Astrocyte (in vitro differentiated cells and primary cell): Measurements from ENCODE around the gene SLC44A1. TPM values are rescaled to one million over a fixed set of nuclear protein-coding genes. Genes with fewer than 3 reads are reported as not detected.

Experiments
- DNase-seq: peaks from one replicate; pipeline ENCODE4 v3.0.0-alpha.2; 2010; ENCODE audit warnings: low read depth
- FAIRE-seq: peaks from 2 replicates; lab custom pipeline; 2011; peaks lifted over from hg19 to GRCh38; lab: Jason Lieb, UNC
- H2AFZ ChIP-seq: 2 replicates; pipeline ENCODE4 v1.6.0; 2012; ENCODE audit warnings: low read depth, low read length, inconsistent platforms
- H3K27ac ChIP-seq: 2 replicates; pipeline ENCODE4 v1.5.1; 2011; ENCODE audit warnings: low read depth, low read length, inconsistent platforms
- H3K27me3 ChIP-seq: 2 replicates; pipeline ENCODE4 v1.6.0; 2011; ENCODE audit warnings: low read length, inconsistent platforms; ENCODE audit not compliant: insufficient read depth
- H3K36me3 ChIP-seq: 2 replicates; pipeline ENCODE4 v1.5.1; 2011; ENCODE audit warnings: low read length, inconsistent platforms; ENCODE audit not compliant: insufficient read depth
- H3K4me1 ChIP-seq: 2 replicates; pipeline ENCODE4 v1.5.1; 2011; ENCODE audit warnings: low read length, inconsistent platforms; ENCODE audit not compliant: insufficient read depth
- H3K4me2 ChIP-seq: 2 replicates; pipeline ENCODE4 v1.6.0; 2012; ENCODE audit warnings: low read length, inconsistent platforms
- H3K4me3 ChIP-seq: 2 replicates; pipeline ENCODE4 v1.5.1; 2011; ENCODE audit warnings: low read depth, mild to moderate bottlenecking, low read length, inconsistent platforms; ENCODE audit not compliant: insufficient read depth
- H3K79me2 ChIP-seq: 2 replicates; pipeline ENCODE4 v1.6.0; 2012; ENCODE audit warnings: mild to moderate bottlenecking, low read length, inconsistent platforms; ENCODE audit not compliant: insufficient read depth
- H3K9ac ChIP-seq: 2 replicates; pipeline ENCODE4 v1.6.0; 2012; ENCODE audit warnings: mild to moderate bottlenecking, low read length, inconsistent platforms
- H3K9me3 ChIP-seq: 2 replicates; pipeline ENCODE4 v1.5.1; 2012; ENCODE audit warnings: low read depth, mild to moderate bottlenecking, low read length, inconsistent platforms; ENCODE audit not compliant: insufficient read depth
- H4K20me1 ChIP-seq: 2 replicates; pipeline ENCODE4 v1.6.0; 2012; ENCODE audit warnings: low read length, inconsistent platforms; ENCODE audit not compliant: insufficient read depth
- H3K27ac Mint-ChIP-seq: one replicate; pipeline ENCODE4 v1.8.0; 2021; ENCODE audit warnings: mild to moderate bottlenecking, mixed read lengths; ENCODE audit not compliant: unreplicated experiment
- H3K27me3 Mint-ChIP-seq: one replicate; pipeline ENCODE4 v1.8.0; 2021; ENCODE audit warnings: low read depth, mixed read lengths; ENCODE audit not compliant: unreplicated experiment
- H3K36me3 Mint-ChIP-seq: one replicate; pipeline ENCODE4 v1.8.0; 2021; ENCODE audit warnings: low read depth, mixed read lengths; ENCODE audit not compliant: unreplicated experiment
- H3K4me1 Mint-ChIP-seq: one replicate; pipeline ENCODE4 v1.8.0; 2021; ENCODE audit warnings: low read depth, mixed read lengths; ENCODE audit not compliant: unreplicated experiment
- H3K4me3 Mint-ChIP-seq: one replicate; pipeline ENCODE4 v1.8.0; 2021; ENCODE audit warnings: mild to moderate bottlenecking, moderate library complexity, mixed read lengths; ENCODE audit not compliant: unreplicated experiment
- H3K9me3 Mint-ChIP-seq: one replicate; pipeline ENCODE4 v1.8.0; 2021; ENCODE audit warnings: mild to moderate bottlenecking, mixed read lengths; ENCODE audit not compliant: unreplicated experiment
- CTCF ChIP-seq: IDR thresholded peaks from 2 replicates; pipeline ENCODE4 v1.5.1; 2011; ENCODE audit warnings: low read depth, mild to moderate bottlenecking, inconsistent platforms, low read length, moderate library complexity; ENCODE audit not compliant: insufficient read depth
- EZH2 ChIP-seq: IDR thresholded peaks from 2 replicates; pipeline ENCODE4 v1.6.1; 2012; ENCODE audit warnings: mild to moderate bottlenecking, low read length, inconsistent platforms; ENCODE audit not compliant: insufficient read depth
- total RNA-seq: library from RNA; stranded (reverse); gene quantifications from 2 replicates; pipeline ENCODE4 v1.2.1, GENCODE V29; 2021

SLC44A1 gene
- total RNA-seq, 1 donor from 2014 or later: 43.8 TPM

GRCh38 chr9:105418588-105419500, 174.4 kb downstream of the SLC44A1 start:
- Histone ChIP-seq H3K9me3 (no peaks in the 10 kb centered on the region), H3K79me2 (no peaks in the 10 kb centered on the region), H3K4me1 (no peaks in the 10 kb centered on the region), H3K36me3 (no peaks in the 10 kb centered on the region), H3K4me2 (no peak overlapping the region), H3K4me3 (no peak overlapping the region), H4K20me1 (no peaks in the 10 kb centered on the region), H2AFZ (no peak overlapping the region), H3K9ac (no peak overlapping the region), H3K27ac (no peak overlapping the region), H3K27me3 (no peaks in the 10 kb centered on the region)
- no peak for DNase-seq
- no peaks in the 10 kb centered on the region for H3K36me3 Mint-ChIP-seq
- peaks cover 6% of the 10 kb centered on the region for H3K4me1 Mint-ChIP-seq
- no peak overlapping the region for H3K27ac Mint-ChIP-seq
- FAIRE-seq: no peak
- no peaks in the 10 kb centered on the region for H3K9me3 Mint-ChIP-seq
- no peak overlapping the region for H3K4me3 Mint-ChIP-seq
- no peaks in the 10 kb centered on the region for H3K27me3 Mint-ChIP-seq
- TF ChIP-seq EZH2 (no peak), CTCF (no peak)

GRCh38 chr9:105419816-105420597, 175.6 kb downstream of the SLC44A1 start:
- H3K79me2 ChIP-seq: no peaks in the 10 kb centered on the region
- H3K4me3 ChIP-seq: no peak overlapping the region
- no peaks in the 10 kb centered on the region for H3K36me3 Mint-ChIP-seq
- H3K4me2 ChIP-seq: no peak overlapping the region
- FAIRE-seq (no peak), DNase-seq (no peak)
- H3K9me3 ChIP-seq: no peaks in the 10 kb centered on the region
- no peaks in the 10 kb centered on the region for H3K27me3 Mint-ChIP-seq
- no peak overlapping the region for H3K4me3 Mint-ChIP-seq
- H3K9me3 Mint-ChIP-seq: no peaks in the 10 kb centered on the region
- no peak overlapping the region for H3K9ac ChIP-seq
- TF ChIP-seq EZH2 (no peak), CTCF (no peak)
- no peak overlapping the region for H3K27ac Mint-ChIP-seq
- H3K27me3 ChIP-seq: no peaks in the 10 kb centered on the region
- no peak overlapping the region for H2AFZ ChIP-seq
- no peak overlapping the region for H3K27ac ChIP-seq
- no peaks in the 10 kb centered on the region for H3K36me3 ChIP-seq
- H3K4me1 Mint-ChIP-seq: peaks cover 6% of the 10 kb centered on the region
- no peaks in the 10 kb centered on the region for H4K20me1 ChIP-seq
- no peaks in the 10 kb centered on the region for H3K4me1 ChIP-seq
